ENCODE data around the gene INSRR.

INSRR gene

DNA sequence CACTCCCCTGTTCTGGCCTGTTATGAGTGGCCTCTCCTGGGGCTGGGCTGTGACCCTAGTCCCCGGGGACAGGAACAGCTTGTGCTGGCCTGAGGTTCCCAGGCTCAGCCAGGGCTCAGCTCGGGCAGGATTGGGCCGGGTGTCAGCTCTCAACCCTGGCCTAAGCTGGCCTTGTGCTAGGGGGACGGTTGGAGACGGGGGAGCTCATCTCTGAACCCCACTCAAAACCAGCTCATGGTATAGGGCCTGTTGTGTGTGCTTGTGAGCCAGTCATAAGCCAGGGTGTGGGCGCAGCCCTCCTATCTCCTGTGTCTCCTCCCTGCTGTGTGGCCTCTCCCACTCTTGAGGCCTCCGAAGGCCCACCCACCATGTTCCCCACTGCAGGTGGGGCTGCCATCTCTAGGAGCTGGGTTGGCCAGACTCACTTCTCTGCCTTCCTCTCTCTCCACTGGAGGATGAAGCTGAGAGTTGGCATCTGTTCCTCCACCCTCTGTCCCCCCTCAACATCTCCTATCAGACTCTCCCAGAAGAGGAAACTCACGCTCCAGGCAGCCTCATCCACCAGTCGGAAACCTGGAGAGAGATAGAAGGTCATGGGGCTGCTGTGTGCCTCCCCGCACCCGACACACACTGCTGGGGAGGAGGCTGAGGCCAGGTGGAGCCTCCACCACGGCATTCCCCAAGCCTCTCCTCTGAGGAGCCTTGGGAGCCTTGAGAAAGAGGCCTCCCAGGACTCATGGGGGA lies 36.0 kb upstream of the INSRR start:
- in situ Hi-C loops (cut with MboI; ENCODE audit: low sequenced_read_pairs), result no loop called here

DNA sequence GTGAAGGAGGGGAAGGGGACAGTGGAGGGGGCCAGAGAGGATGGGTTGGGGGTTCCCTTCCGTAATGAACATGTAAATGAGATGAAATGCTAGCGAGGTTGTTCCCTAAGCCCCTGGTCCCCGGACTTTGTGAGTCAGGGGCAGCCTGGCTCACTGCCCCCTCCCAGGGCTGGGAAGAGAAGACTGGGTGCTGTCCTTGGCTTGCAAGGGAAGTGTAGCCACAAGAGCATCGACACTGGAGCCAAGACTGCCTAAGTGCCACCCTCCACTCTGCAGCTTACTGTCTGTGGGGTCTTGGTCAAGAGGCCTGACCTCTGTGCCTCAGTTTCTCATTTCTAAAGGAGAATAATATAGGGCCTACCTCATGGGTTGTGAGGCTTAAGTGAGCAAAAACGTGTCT lies 35.1 kb upstream of the INSRR start:
- in situ Hi-C loops (cut with MboI; ENCODE audit: low sequenced_read_pairs), result no loop called here

DNA sequence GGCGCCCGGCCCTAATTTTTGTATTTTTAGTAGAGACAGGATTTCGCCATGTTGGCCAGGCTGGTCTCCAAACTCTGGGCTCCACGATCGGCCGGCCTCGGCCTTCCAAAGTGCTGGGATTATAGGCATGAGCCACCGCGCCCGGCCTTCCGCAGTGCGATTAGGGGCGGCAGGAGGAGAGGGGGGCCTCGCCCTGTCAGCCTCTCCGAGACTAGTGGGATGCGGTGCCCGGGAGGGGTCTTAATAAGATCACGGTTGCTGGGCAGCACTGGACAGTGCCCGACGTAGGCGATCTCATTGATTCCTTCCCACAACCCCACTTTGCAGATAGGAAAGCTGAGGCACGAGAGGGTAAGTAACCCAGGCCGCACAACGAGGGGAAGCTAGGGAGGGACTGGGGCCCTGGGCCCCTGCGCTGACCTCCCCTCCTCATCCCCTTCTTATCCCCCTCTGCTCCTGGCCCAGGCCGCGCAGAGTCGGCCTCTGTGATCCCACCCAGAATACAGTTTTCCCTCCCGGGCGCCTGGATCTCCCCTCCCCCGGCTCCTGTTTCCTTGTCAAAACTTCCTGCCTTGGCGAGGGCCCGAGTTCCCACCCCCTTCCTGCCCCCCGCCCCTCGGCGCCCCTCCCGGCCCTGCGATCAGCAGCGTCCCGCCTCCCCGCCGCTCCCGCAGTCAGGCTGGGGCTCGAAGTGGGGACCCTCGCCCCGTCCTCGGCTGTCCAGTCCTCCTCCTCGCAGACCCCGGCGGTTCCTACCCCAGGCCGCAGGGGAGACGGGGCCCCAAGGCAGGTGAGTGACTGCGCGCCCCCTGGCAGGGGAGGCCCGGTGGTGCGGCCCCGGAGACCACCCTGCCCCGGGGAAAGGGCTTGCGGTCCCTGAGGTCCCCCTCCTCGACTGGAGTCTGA lies 34.4 kb upstream of the INSRR start, which contains the start of gene PEAR1:
TSS of gene PEAR1 (plus strand) at position 671 of the 906 bp plus-strand sequence. CDS start 10,209 bp downstream, outside the sequence.
- in situ Hi-C loops (cut with MboI; ENCODE audit: low sequenced_read_pairs), result no loop called here

DNA sequence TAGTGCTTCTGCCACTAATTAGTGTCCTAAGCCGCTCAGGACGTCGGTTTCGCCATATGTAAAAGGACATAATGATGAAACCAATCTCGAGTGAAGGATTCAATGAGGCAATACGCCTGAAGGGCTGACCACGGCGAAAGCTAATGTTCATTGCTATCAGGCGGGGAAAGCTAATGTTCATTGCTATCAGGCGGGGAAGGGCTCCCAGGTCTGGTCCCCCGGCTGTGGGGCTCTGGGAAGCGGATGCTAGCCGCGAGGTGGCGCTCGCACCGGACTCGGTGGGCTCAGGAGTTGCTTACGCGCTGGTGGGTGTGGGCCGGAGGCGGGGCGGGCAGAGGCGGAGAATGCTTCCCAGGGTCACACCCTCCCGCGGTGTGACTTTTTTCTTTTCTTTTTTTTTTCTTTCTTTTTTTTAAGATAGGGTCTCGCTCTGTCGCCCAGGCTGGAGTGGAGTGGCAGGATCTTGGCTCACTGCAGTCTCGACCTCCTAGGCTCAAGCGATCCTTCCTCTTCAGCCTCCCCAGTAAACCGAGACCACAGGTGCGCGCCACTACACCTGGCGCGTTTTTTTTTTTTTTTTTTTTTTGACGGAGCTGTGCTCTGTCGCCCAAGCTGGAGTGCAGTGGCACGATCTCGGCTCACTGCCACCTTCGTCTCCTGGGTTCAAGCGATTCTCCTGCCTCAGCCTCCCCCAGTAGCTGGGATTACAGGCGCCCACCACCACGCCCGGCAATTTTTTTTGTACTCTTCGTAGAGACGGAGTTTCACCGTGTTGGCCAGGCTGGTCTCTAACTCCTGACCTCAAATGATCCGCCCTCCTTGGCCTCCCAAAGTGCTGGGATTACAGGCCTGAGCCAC lies 33.5 kb upstream of the INSRR start:
- in situ Hi-C loops (cut with MboI; ENCODE audit: low sequenced_read_pairs), result no loop called here

DNA sequence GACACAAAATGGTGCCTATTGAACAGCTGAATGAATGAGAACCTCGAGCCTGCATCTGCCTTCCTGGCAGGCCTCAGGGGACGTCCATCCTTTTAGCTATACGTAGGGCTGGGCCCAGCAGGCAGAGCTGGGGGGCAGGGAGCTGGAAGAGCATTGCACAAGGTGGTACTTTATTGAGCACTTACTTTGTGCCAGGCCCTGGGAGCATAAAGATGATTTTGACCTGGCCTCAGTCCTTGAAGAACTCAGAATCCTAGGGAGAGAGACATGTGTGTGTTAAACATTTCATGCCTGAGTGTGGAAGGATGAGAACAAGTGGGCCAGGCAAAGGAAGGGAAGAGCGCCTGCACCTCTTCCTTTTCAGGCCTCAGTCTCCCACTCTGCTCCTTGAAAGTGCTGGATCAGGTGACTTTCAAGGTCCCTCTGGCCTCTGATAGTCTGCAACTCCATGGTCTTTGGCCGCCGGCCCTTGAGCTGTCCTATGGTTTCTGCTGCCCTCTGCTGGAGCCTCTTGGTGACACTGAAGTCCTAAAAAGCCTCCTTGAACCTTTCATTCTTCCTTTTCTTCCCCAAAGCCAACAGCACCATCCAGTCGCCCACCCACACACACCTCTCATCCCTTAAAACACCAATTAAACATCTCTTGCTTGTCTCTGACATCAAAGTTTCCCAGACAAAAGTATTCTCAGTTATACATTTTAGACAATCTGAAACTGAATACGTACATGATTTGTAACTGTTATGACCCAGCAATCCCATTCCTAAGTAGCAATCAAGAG lies 31.1 kb upstream of the INSRR start:
- in situ Hi-C loops (cut with MboI; ENCODE audit: low sequenced_read_pairs), result no loop called here

DNA sequence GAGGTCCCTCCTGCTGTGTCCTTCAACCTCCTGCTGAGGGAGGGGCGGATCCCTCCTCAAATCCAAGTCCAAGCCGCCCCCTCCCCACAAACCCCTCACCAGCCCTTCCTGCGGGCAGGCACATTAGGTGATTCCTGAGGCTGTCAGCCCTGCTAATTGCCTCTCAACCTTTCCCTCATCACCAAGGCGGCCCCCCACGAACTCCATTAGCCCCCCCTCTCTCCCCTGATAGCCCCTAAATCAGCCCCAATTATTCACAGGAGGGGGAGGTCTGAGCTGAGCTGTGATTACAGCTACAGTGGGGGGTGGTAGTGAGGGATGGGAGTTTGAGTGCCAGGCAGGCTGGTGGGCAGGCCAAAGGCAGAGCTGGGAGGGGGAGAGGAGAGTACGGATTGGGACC lies 28.8 kb upstream of the INSRR start:
- in situ Hi-C loops (cut with MboI; ENCODE audit: low sequenced_read_pairs), result no loop called here

DNA sequence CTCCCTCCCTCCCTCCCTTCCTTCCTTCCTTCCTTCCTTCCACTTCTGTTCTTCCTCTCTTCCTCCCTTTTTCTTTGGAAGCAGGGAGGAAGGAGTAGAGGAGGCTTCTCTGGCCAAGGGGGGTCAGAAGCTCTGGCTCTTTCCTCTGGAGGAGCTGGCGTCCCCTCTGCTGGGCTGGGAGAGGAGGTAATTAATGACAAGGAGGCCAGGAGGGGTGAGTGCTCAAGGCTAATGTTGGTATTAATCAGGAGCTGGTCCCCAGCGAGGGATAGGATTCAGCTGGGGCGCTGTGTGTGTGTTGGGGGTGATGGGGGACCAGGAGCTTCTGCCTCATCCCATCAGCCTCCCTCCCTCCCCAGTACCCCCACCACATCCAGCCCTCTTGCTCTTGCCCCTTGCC lies 28.4 kb upstream of the INSRR start:
- in situ Hi-C loops (cut with MboI; ENCODE audit: low sequenced_read_pairs), result no loop called here

DNA sequence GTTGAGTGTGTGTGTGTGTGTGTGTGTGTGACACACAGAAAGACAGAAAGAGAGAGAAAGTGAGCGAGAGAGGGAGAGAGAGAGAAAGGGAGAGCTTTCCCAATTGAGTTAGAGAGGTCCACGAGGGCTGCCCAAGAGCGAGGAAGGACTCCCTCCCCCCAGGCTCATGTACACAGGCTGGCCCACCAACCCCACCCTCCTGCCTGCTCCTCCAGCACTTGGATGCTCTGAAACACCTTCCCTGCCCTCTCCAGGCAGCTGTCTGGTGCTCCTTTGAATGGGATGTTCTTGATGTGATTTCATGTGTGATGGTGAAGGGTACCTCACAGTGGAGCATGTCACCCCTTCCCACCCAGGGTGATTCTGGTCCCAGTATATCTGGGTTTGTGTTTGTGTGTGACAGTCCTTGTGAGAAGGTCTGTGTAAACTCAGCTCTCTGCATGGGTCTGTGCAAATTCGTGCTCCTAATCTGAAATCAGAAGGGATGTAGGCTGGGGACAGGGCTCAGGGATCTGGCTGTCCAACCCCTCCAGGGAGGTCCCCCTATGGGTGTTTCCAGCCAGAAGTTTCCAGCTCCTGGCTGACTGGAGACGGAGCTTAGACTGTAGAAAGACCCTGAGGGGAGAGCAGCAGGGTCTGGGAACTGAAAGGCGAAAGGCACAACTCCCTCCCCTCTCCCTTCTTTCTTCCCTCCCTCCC lies 27.8 kb upstream of the INSRR start:
- in situ Hi-C loops (cut with MboI; ENCODE audit: low sequenced_read_pairs), result no loop called here

DNA sequence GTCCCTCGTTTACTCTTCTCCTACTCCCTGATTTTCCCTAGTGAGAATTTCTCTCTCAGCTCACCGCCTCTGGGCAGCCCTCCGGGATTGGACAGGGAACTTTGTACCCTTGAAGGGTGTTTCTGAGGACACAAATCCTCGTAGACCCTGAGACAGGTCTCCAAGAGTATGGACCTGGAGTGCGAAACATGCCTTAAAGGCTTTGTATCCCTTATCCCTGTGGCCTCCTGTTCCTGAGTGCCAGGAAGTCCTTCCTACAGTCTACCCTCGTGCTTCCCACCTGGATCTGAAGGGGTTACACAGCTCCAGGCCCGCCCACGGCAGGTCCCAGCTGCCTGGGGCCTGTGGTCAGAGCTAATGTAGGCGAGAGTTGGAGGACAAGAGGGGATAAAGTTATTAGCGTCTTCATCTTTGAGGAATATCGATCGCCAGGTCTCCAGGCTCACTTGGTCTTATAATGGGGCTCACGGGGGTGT lies 27.0 kb upstream of the INSRR start:
- in situ Hi-C loops (cut with MboI; ENCODE audit: low sequenced_read_pairs), result no loop called here

DNA sequence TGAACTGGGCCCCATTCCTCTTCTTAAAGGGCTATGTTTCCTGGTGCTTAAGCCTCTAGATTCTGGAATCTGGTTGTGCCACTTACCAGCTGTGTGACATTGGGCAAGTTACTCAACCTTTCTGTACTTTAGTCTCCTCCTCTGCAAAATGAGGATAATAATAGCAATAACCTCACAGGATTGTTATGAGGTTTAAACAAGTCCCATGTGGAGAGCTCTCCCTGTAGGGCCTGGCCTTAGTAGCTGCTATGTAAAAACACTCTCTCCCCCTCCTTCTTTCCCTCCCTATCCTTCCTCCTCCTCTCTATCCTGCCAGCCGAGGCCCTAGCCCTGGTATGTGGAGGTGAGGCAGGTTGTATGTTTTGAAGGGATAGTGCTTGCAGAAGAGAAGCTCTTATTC lies 26.4 kb upstream of the INSRR start:
- in situ Hi-C loops (cut with MboI; ENCODE audit: low sequenced_read_pairs), result no loop called here

DNA sequence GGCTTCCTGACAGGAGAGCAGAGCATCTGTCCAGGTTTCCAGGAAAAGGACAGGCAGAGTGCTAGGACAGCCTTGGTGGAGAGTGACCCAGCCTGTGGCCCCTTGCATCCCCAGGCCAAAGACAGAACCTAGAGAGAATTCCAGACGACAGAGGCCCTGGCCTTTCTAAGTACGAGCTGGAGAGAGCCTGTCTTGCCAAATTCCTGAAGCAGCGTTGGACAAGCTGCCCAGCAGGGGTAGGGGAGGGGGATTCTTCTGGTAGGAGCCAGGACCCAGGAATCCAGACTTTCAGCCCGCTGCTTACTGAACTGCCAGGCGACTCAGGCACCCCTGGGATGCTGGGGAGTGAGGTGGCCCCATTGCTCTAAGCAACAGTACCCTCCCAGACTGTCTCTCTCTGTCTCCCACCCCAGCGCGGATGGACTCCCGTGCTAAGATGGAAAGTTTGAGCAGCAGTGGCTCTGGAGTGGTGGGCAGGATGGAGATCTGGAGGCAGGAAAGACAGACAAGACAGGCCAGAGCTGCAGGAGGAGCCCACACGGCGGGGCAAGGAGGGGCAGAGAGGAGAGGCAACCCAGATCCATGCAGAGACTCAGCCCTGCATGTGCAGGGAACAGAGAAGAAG lies 25.8 kb upstream of the INSRR start:
- in situ Hi-C loops (cut with MboI; ENCODE audit: low sequenced_read_pairs), result no loop called here

DNA sequence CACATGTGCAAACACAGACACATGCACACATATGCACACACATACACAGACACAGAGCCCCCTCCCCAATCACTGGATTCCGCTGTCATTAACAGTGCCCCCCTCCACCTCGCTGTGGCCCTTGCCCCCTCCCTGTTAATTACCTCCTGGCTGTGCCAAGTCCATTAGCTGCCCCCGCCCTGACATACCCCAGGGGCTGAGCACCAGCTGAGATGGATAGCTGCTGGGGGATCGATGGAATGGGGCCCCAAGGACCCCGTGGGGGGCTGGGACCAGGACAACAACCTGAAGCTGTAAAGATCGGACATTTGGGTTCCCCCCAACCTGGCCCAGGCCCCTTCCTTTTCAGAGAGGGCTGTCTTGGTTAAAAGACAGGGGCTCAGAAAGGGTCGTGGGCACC lies 25.0 kb upstream of the INSRR start:
- in situ Hi-C loops (cut with MboI; ENCODE audit: low sequenced_read_pairs), result no loop called here

DNA sequence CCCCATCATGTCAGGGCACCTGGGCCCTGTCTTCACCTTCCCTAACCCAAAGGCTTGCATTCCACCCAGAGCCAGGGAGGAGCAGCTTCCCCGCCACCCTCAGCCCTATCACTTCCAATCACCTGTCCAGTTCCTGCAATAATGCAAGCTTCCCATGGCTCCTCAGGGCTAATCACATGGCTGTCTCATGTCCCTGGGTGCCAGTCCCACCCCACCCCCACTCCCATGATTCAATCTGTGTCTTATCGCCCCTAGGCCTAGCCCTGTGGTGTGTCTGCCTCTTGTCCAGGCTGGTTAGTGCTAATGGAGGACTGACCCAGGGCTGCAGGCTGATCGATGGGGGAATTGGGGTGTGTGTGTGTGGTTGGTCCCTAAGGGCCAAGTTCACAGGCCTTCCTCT lies 23.6 kb upstream of the INSRR start:
- in situ Hi-C loops (cut with MboI; ENCODE audit: low sequenced_read_pairs), result no loop called here

DNA sequence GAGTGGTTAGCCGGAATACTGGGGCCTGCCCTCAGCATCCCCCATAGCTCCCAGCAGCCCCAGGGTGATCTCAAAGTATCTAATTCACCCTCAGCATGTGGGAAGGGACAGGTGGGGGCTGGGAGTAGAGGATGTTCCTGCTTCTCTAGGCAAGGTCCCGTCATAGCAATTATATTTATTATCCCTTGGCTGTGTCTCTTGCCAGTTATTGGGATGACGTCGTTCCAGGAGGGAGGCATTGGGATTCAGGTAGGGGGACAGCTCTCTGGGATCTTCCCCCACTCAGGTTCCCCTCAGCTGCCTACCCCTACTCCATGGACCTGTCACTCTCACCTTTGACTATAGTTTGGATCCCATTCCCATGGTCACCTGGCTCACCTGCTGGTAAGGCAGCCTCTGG lies 22.7 kb upstream of the INSRR start:
- in situ Hi-C loops (cut with MboI; ENCODE audit: low sequenced_read_pairs), result no loop called here

DNA sequence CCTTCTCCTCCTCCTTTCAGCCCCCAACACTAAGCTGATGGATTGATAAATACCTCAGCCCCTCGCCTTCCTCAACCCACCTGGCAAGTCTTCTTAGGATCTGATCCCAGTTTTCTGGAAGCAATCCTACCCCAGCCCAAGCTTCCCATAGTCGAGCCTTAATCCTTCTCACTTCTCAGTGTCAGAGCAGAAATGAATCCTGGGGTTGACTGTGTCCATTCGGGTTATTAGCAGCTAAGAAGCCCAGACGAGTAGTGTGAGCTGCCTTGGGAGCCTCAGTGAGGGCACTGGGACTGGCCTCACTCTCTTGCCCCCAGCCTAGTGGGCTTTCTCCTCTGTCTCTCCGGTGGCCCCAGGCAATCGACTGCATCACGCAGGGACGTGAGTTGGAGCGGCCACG lies 22.2 kb upstream of the INSRR start:
- in situ Hi-C loops (cut with MboI; ENCODE audit: low sequenced_read_pairs), result no loop called here

DNA sequence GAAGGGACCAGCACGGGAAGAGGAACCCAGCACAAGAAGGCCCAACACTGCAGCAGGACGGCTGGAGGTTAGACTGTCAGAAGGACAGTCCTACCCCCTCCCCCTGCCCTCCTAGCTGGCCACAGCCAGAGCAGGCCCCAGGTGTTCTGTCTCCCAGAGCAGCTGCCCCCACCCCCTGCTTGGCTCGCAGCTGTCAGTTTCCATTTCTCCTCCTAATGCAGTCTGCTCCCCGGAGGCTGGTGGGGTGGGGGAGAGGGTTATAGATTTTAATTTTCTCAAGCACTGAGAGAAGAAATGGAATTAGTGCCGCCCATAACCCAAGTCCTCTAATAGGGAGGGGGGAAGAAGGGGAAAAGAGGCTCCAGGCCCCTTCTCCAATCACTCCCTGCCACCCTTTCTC lies 21.6 kb upstream of the INSRR start:
- in situ Hi-C loops (cut with MboI; ENCODE audit: low sequenced_read_pairs), result no loop called here

DNA sequence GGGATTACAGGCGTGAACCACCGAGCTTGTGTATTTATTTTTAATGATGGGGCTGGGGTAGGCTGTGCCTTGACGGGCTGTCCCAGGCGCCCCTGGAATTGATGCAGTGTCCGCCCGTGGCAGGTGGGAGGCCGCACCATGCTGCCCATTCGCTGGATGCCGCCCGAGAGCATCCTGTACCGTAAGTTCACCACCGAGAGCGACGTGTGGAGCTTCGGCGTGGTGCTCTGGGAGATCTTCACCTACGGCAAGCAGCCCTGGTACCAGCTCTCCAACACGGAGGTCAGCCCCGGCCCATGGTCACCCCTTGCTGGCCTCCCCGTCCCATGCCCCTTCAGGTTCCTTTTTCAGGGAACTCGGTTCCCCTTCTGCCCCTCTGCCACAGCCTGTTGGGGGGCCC lies 21.0 kb upstream of the INSRR start:
- in situ Hi-C loops (cut with MboI; ENCODE audit: low sequenced_read_pairs), result no loop called here

DNA sequence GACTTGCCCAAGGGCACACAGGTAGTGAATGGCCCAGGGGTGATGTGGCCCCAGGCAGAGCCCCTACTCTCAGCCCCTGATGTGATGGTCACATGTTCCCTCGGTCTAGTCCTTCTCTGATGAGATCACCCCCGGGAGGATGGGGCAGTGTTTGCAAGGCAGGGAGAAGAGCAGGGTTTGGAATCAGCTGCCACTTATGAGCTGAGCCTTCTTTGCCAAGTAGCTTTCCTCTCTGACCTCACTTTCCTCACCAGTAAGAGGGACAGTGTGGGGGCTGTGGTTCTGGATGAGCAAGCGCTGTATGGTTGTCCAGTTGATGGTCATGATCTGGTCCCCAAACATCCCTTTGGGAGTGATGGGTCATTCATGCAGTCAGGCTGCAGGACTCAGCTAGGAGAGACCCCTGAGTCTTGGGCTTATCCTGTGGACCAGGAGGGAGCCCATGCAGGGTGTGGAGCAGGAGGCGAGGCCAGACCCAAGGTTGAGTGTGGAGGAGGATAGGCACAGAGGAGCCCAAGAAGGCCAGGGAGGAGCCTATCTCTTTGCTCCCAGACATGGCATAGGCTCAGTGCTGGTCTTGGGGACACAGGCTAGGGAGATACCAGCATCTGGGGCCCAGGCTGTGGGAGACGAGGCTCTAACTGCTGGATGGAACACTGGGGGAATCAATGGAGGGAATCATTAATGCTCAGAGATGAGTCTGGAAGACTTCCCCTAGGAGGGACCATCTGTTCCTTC lies 18.7 kb upstream of the INSRR start:
- in situ Hi-C loops (cut with MboI; ENCODE audit: low sequenced_read_pairs), result no loop called here

DNA sequence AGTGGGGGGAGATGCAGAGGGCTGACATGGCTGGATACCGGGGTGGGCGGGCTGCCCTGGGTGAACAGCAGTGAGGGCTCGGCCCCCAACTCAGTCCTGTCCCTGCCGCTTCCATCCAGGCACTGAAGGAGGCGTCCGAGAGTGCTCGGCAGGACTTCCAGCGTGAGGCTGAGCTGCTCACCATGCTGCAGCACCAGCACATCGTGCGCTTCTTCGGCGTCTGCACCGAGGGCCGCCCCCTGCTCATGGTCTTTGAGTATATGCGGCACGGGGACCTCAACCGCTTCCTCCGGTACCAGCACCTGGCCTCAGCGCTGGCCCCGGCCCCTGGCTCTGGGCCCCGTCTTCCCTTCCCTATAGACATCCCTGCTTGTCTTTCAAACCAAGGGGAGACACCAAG lies 17.4 kb upstream of the INSRR start:
- in situ Hi-C loops (cut with MboI; ENCODE audit: low sequenced_read_pairs), result no loop called here

Data from HL-60/S4 (cell line).